Osteoblast (primary cell): Measurements from ENCODE around the gene CIAO3. TPM values are rescaled to one million over a fixed set of nuclear protein-coding genes. Genes with fewer than 3 reads are reported as not detected.
A peak's percentile ranks its signal among the peaks of the same experiment; 100 is the strongest.

Experiments
- DNase-seq: peaks from one replicate; pipeline ENCODE4 v3.0.0; 2011; ENCODE audit warnings: low spot score, mixed read lengths; ENCODE audit not compliant: insufficient read length; ENCODE audit errors: missing footprints
- H2AFZ ChIP-seq: 2 replicates; pipeline ENCODE4 v1.6.0; 2011; ENCODE audit warnings: mild to moderate bottlenecking, low read length
- H3K27ac ChIP-seq: 2 replicates; pipeline ENCODE4 v1.5.1; 2011; ENCODE audit warnings: mild to moderate bottlenecking, low read depth, low read length, moderate library complexity
- H3K27me3 ChIP-seq: 2 replicates; pipeline ENCODE4 v1.6.0; 2012; ENCODE audit warnings: mild to moderate bottlenecking, control low read depth, inconsistent platforms, low read length, moderate library complexity; ENCODE audit not compliant: insufficient read depth
- H3K36me3 ChIP-seq: 2 replicates; pipeline ENCODE4 v1.5.1; 2011; ENCODE audit warnings: mild to moderate bottlenecking, low read length, control low read depth, moderate library complexity; ENCODE audit not compliant: insufficient read depth
- H3K4me1 ChIP-seq: 2 replicates; pipeline ENCODE4 v1.5.1; 2011; ENCODE audit warnings: mild to moderate bottlenecking, low read length, control low read depth, moderate library complexity; ENCODE audit not compliant: insufficient read depth
- H3K4me2 ChIP-seq: 2 replicates; pipeline ENCODE4 v1.6.0; 2011; ENCODE audit warnings: mild to moderate bottlenecking, low read length; ENCODE audit not compliant: insufficient read depth
- H3K4me3 ChIP-seq: fragments of 200-600 bp; sonication (generic); 3 replicates; pipeline ENCODE4 v1.5.1; 2012; ENCODE audit warnings: mild to moderate bottlenecking, low read length, inconsistent platforms; ENCODE audit not compliant: insufficient read depth
- H3K79me2 ChIP-seq: 2 replicates; pipeline ENCODE4 v1.6.0; 2012; ENCODE audit warnings: mild to moderate bottlenecking, low read length, control low read depth, inconsistent platforms; ENCODE audit not compliant: insufficient read depth
- H3K9me3 ChIP-seq: 2 replicates; pipeline ENCODE4 v1.5.1; 2011; ENCODE audit warnings: low read depth, low read length, control low read depth
- H4K20me1 ChIP-seq: 2 replicates; pipeline ENCODE4 v1.6.0; 2012; ENCODE audit warnings: mild to moderate bottlenecking, low read length, control low read depth; ENCODE audit not compliant: insufficient read depth
- CTCF ChIP-seq: IDR thresholded peaks from 2 replicates; pipeline ENCODE4 v1.5.1; 2011; ENCODE audit warnings: mild to moderate bottlenecking, low read depth, low read length, moderate library complexity; ENCODE audit errors: extremely low read depth
- total RNA-seq: library from RNA; depleted of rRNA; stranded (reverse); fragments of >200 nt; gene quantifications from 2 replicates; pipeline ENCODE4 v1.2.3, GENCODE V29; 2012

The CIAO3 gene
- 32.2 and 35.1 TPM in 2 replicates for total RNA-seq

- peak; percentile 100 for DNase-seq
These were observed at the start of gene CIAO3 for GRCh38 chr16:740764-741505. Gene CIAO3 (minus strand): TSS chr16:740997. CDS start chr16:740985, 12 bp downstream.

GRCh38 chr16:790086-790485 is 49.3 kb upstream of the CIAO3 start:
- TF ChIP-seq CTCF, result no peak
- no peak overlapping the region for H2AFZ ChIP-seq
- H3K79me2 ChIP-seq, result peaks cover 30% of the 10 kb centered on the region
- H3K36me3 ChIP-seq, result peaks cover 10% of the 10 kb centered on the region
- no peaks in the 10 kb centered on the region for H3K27me3 ChIP-seq
- peaks cover 26% of the 10 kb centered on the region for H4K20me1 ChIP-seq
- H3K9me3 ChIP-seq, result no peaks in the 10 kb centered on the region
- no peak for DNase-seq
- H3K4me3 ChIP-seq, result no peak overlapping the region
- peaks cover 17% of the 10 kb centered on the region for H3K4me1 ChIP-seq
- H3K27ac ChIP-seq, result no peak overlapping the region
- H3K4me2 ChIP-seq, result no peak overlapping the region

More at GRCh38 chr16:740764-741505, at the start of gene CIAO3:
- peaks cover 4% of the 10 kb centered on the region for H4K20me1 ChIP-seq
- peaks cover 14% of the 10 kb centered on the region for H3K36me3 ChIP-seq
- peak within 1 kb of the TSS; percentile 90 for H3K4me3 ChIP-seq
- H3K27me3 ChIP-seq, result no peaks in the 10 kb centered on the region
- H3K9me3 ChIP-seq, result no peaks in the 10 kb centered on the region
- peaks cover 12% of the 10 kb centered on the region for H3K4me1 ChIP-seq
- peaks cover 8% of the 10 kb centered on the region for H3K79me2 ChIP-seq
- peak; percentile 76 for TF ChIP-seq CTCF
- peak within 1 kb of the TSS; percentile 88 for H3K4me2 ChIP-seq
- H3K27ac ChIP-seq, result peak within 1 kb of the TSS; percentile 63
- H2AFZ ChIP-seq, result peak within 1 kb of the TSS; percentile 94

- Histone ChIP-seq H3K9me3 (no peaks in the 10 kb centered on the region), H2AFZ (no peak overlapping the region), H3K4me2 (peak overlapping the region; percentile 85), H3K4me3 (peak overlapping the region; percentile 83), H3K27me3 (no peaks in the 10 kb centered on the region), H4K20me1 (peaks cover 27% of the 10 kb centered on the region), H3K36me3 (peaks cover 10% of the 10 kb centered on the region), H3K4me1 (peaks cover 17% of the 10 kb centered on the region), H3K27ac (no peak overlapping the region), H3K79me2 (peaks cover 30% of the 10 kb centered on the region)
- no peak for TF ChIP-seq CTCF
- DNase-seq, result no peak
These were observed 48.5 kb upstream of the CIAO3 start for GRCh38 chr16:789191-789850.

- Histone ChIP-seq H3K27me3 (no peaks in the 10 kb centered on the region), H3K4me2 (peak within 1 kb of the TSS; percentile 91), H3K4me3 (peak within 1 kb of the TSS; percentile 93), H2AFZ (peak within 1 kb of the TSS; percentile 81), H4K20me1 (peaks cover 27% of the 10 kb centered on the region), H3K36me3 (peaks cover 10% of the 10 kb centered on the region), H3K9me3 (no peaks in the 10 kb centered on the region), H3K79me2 (peaks cover 30% of the 10 kb centered on the region), H3K27ac (peak within 1 kb of the TSS; percentile 41), H3K4me1 (peaks cover 17% of the 10 kb centered on the region)
- peak; percentile 100 for DNase-seq
- TF ChIP-seq CTCF, result no peak
These were observed 47.8 kb upstream of the CIAO3 start, which contains the start of gene CHTF18 for GRCh38 chr16:788399-789126. Gene CHTF18 (plus strand): TSS chr16:788620. CDS start chr16:788685, 65 bp downstream.
